ENCODE results near the gene UBR7.
"Not testable (repeated sequence)": the region's sequence is repeated elsewhere in the genome, so short reads cannot be mapped to it uniquely, and the experiment has no call there.

The UBR7 gene, protein sequence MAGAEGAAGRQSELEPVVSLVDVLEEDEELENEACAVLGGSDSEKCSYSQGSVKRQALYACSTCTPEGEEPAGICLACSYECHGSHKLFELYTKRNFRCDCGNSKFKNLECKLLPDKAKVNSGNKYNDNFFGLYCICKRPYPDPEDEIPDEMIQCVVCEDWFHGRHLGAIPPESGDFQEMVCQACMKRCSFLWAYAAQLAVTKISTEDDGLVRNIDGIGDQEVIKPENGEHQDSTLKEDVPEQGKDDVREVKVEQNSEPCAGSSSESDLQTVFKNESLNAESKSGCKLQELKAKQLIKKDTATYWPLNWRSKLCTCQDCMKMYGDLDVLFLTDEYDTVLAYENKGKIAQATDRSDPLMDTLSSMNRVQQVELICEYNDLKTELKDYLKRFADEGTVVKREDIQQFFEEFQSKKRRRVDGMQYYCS

DNA sequence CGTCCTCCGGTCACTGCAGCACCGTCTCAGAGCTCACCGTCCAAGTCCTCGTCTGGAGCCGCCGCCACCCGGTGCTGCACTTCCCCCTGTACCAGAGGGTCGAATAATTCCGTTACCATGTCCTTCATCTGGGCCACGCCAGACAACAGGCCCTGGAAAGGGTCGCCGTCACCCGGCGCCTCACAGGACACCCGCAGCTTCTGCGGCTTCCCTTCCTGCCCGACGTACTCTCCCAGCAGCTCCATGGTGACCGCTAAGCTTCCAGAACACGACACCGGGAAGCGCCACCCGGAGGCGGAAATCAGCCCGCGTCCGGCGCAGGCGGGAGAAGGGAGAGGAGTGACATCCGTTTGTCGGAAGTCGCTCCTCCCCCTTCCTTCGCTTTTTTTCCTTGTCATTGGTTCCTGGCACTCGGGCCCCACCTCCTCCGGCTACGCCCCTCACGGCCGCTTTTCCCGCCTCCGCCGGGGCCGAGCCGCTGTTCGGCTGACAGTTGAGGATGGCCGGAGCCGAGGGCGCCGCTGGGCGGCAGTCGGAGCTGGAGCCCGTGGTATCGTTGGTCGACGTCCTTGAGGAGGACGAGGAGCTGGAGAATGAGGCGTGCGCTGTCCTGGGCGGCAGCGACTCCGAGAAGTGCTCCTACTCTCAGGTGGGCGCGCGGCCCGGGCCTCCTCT, at the start of gene UBR7, which contains the start of gene GON7:
Gene UBR7, plus strand, starts transcription at position 464 of the 675 bp plus-strand sequence. Its CDS starts 36 bp downstream, at position 500.
Gene GON7, minus strand, starts transcription at position 273 of the 675 bp plus-strand sequence. Its CDS starts 28 bp downstream, at position 245.
- DNase-seq (ENCODE audit: extremely low spot score) = peak; percentile 93
- TF ChIP-seq TARDBP (IDR thresholded peaks at IDR 0.05) (no peak), BHLHE40 (IDR thresholded peaks at IDR 0.05; ENCODE audit: borderline replicate concordance) (no peak), FOXK2 (IDR thresholded peaks at IDR 0.05) (no peak), LEF1 (IDR thresholded peaks at IDR 0.05; ENCODE audit: borderline replicate concordance) (no peak), L3MBTL2 (conservative IDR thresholded peaks at IDR 0.05) (peak; percentile 94), NFRKB (IDR thresholded peaks at IDR 0.05) (no peak), SP1 (IDR thresholded peaks at IDR 0.05) (no peak), CTBP1 (IDR thresholded peaks at IDR 0.05; ENCODE audit: borderline replicate concordance) (no peak), ELF4 (IDR thresholded peaks at IDR 0.05) (0 out of 2 replicates have a peak, but pooled peaks have one; percentile 50), HDGF (IDR thresholded peaks at IDR 0.05; ENCODE audit: borderline replicate concordance) (0 out of 2 replicates have a peak, but pooled peaks have one; percentile 75), FOXA1 (IDR thresholded peaks at IDR 0.05) (no peak)
- TF ChIP-seq, protein P1, sequence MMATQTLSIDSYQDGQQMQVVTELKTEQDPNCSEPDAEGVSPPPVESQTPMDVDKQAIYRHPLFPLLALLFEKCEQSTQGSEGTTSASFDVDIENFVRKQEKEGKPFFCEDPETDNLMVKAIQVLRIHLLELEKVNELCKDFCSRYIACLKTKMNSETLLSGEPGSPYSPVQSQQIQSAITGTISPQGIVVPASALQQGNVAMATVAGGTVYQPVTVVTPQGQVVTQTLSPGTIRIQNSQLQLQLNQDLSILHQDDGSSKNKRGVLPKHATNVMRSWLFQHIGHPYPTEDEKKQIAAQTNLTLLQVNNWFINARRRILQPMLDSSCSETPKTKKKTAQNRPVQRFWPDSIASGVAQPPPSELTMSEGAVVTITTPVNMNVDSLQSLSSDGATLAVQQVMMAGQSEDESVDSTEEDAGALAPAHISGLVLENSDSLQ (IDR thresholded peaks at IDR 0.05) = peak; percentile 92
- ChIA-PET CTCF (interaction anchor here (0.9 to 1.6 kb wide), 4 partner anchors 21 to 111 kb away, joined by 3 to 5 read pairs (median 4); partner anchors contain the start of gene ITPK1), POLR2A (interaction anchor here (0.7 to 4.5 kb wide), 9 partner anchors 10 to 414 kb away, joined by 3 to 43 read pairs (median 3); partner anchors contain the start of genes LYSET and MOAP1)

DNA sequence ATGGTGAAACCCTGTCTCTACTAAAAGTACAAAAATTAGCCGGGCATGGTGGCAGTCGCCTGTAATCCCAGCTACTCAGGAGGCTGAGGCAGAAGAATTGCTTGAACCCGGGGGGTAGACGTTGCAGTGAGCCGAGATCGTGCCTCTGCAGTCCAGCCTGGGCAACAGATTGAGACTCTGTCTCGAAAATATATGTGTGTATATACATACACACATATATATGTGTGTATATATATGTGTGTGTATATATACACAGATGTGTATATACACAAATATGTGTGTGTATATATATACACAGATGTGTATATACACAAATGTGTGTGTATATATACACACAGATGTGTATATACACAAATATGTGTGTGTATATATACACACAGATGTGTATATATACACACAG, 48.7 kb upstream of the UBR7 start:
- POLR2A ChIA-PET; CTCF ChIA-PET; DNase-seq (ENCODE audit: extremely low spot score): not testable (repeated sequence)

DNA sequence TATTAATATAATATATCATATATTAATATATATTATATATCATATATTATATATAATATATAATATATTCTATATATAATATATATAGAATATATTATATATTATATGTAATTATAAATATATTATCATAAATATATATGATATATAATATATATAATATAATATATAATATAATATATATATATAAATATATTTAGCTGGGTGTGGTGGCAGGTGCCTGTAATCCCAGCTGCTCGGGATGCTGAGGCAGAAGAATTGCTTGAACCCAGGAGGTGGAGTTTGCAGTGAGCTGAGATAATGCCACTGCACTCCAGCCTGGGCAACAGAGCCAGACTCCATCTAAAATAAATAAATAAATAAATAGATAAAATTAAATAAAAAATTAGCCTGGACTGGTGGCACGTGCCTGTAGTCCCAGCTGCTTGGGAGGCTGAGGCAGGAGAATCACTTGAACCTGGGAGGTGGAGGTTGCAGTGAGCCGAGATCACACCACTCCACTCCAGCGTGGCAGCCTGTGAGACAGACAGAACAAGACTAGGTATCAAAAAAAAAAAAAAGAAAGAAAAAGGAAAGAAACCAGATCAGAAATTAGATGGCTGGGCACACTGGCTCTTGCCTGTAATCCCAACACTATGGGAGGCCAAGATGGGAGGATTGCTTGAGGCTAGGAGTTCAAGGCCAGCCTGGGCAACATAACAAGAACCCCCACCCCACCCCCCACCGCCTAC, 47.3 kb upstream of the UBR7 start:
- DNase-seq (ENCODE audit: extremely low spot score); POLR2A ChIA-PET: not testable (repeated sequence)
- 0 out of 2 replicates have a peak, but pooled peaks have one; percentile 26 for TF ChIP-seq ZNF384 (IDR thresholded peaks at IDR 0.05)
- CTCF ChIA-PET = interaction anchor here (0.6 to 1.4 kb wide), 3 partner anchors 15 to 131 kb away, joined by 3 to 4 read pairs (median 4); no protein-coding TSS in a partner anchor

DNA sequence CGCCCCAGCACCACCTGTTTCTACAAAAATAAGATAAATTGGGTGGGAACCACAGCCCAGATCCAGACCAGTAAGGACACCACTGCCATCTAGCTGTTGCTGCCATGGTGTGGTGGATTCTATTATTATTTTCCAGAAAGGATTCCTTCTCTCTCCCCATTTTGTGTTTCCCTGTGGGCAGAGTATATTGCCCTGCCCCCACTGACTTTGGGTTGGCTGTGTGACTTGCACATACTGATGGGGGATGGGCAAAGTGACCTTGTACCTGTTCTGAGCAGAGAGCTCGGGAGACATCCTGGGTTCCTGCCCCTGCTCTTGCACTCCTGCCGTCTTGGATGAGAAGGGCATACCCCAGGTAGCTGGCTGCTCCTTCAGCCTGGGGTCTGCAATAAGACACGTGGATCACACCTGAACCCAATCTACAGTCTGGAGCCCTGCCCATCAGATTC, 46.7 kb upstream of the UBR7 start:
- CTCF ChIA-PET = interaction anchor here (0.6 to 1.4 kb wide), 4 partner anchors 10 to 131 kb away, joined by 3 to 4 read pairs (median 4); no protein-coding TSS in a partner anchor
- TF ChIP-seq HDGF (IDR thresholded peaks at IDR 0.05; ENCODE audit: borderline replicate concordance) (no peak), ZNF384 (IDR thresholded peaks at IDR 0.05) (no peak), L3MBTL2 (conservative IDR thresholded peaks at IDR 0.05) (no peak)
- POLR2A ChIA-PET = no interaction called here
- DNase-seq (ENCODE audit: extremely low spot score) = peak; percentile 52

DNA sequence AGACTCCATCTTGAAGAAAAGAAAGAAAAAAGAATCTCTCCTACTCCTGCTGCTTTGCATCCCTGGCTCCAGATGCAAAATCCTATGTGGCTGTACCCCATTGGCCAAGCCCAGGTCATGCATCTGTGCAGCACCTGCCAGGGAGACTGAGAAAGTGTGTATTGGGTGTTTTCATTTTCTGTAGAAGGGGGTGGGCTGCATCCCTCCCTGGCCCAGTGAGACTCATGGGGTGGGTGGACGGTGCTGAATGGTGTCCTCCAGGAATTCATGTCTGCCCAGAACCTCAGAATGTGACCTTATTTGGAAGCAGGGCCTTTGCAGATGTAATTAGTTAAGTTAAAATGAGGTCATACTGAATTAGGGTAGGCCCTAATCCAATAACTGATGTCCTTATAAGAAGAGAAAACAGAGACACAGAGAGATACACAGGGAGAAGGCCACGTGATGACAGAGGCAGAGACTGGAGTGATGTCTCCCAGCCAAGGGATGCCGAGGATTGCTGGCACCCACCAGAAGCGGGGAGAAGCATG, 45.6 kb upstream of the UBR7 start:
- ChIA-PET CTCF (no interaction called here), POLR2A (no interaction called here)
- TF ChIP-seq SUZ12 (IDR thresholded peaks at IDR 0.05) (no peak), ARNT (IDR thresholded peaks at IDR 0.05) (no peak), NFRKB (IDR thresholded peaks at IDR 0.05) (no peak), FOXA1 (IDR thresholded peaks at IDR 0.05) (no peak), L3MBTL2 (conservative IDR thresholded peaks at IDR 0.05) (no peak)
- DNase-seq (ENCODE audit: extremely low spot score) = no peak

DNA sequence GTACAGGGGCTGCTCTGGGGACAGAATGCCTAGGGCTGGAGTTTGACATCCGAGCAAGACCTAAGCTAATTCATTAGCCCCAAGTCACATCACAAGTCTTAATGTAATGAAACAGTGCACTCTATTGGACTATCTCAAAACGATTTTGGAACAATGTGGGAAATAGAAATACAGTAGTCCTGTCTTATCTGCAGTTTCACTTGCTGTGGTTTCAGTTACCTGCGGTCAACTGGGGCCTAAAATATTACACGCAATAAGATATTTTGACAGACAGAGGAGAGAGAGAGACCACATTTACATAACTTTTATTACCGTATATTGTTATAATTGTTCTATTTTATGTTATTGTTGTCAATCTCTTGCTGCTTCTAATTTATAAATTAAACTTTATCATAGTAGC, 43.5 kb upstream of the UBR7 start:
- POLR2A ChIA-PET = interaction anchor here (1.3 kb wide), 1 partner anchor 49 kb away, joined by 3 read pairs; no protein-coding TSS in a partner anchor
- DNase-seq (ENCODE audit: extremely low spot score) = no peak
- CTCF ChIA-PET = interaction anchor here (0.6 to 1.4 kb wide), 3 partner anchors 21 to 50 kb away, joined by 3 to 4 read pairs (median 3); no protein-coding TSS in a partner anchor
- TF ChIP-seq ZNF384 (IDR thresholded peaks at IDR 0.05) = no peak
- TF ChIP-seq LEF1 (IDR thresholded peaks at IDR 0.05; ENCODE audit: borderline replicate concordance) = no peak
- no peak for TF ChIP-seq FOXK2 (IDR thresholded peaks at IDR 0.05)
- TF ChIP-seq, protein P1 (IDR thresholded peaks at IDR 0.05) = no peak
- no peak for TF ChIP-seq FOXA1 (IDR thresholded peaks at IDR 0.05)
- no peak for TF ChIP-seq SUZ12 (IDR thresholded peaks at IDR 0.05)
- no peak for TF ChIP-seq ELF4 (IDR thresholded peaks at IDR 0.05)
- TF ChIP-seq SP1 (IDR thresholded peaks at IDR 0.05) = no peak
- no peak for TF ChIP-seq NFRKB (IDR thresholded peaks at IDR 0.05)
- no peak for TF ChIP-seq ARNT (IDR thresholded peaks at IDR 0.05)
- TF ChIP-seq FOXM1 (IDR thresholded peaks at IDR 0.05; ENCODE audit: borderline replicate concordance) = no peak
- TF ChIP-seq L3MBTL2 (conservative IDR thresholded peaks at IDR 0.05) = no peak
- TF ChIP-seq HDGF (IDR thresholded peaks at IDR 0.05; ENCODE audit: borderline replicate concordance) = no peak
- no peak for TF ChIP-seq BHLHE40 (IDR thresholded peaks at IDR 0.05; ENCODE audit: borderline replicate concordance)
- TF ChIP-seq TARDBP (IDR thresholded peaks at IDR 0.05) = no peak
- no peak for TF ChIP-seq CTBP1 (IDR thresholded peaks at IDR 0.05; ENCODE audit: borderline replicate concordance)

Measured in HEK293T (cell line).